Left lobe of liver (tissue), 2 donors: Measurements from ENCODE around the gene BAIAP2. TPM values are rescaled to one million over a fixed set of nuclear protein-coding genes. Genes with fewer than 3 reads are reported as not detected.

Experiments
- ATAC-seq: fragments of 200-7000 bp; cut with Tn5 transposase; one replicate; pipeline ENCODE4 v1.9.1; 2020; ENCODE audit warnings: mild to moderate bottlenecking, moderate library complexity
- DNase-seq: peaks from one replicate; pipeline ENCODE4 v3.0.0-alpha.2; 2020; ENCODE audit warnings: low spot score
- total RNA-seq: library from RNA; stranded (reverse); gene quantifications from one replicate; pipeline ENCODE4 v1.2.1, GENCODE V29; 2021
- donor health status: DM: no; HTN: no; CAD: no; lungs with moderate emphysema.
- donor health status: DM: no; HTN: yes; CAD: no.

The BAIAP2 gene
- total RNA-seq, 1 donor from 2014 or later = 101 TPM

DNA sequence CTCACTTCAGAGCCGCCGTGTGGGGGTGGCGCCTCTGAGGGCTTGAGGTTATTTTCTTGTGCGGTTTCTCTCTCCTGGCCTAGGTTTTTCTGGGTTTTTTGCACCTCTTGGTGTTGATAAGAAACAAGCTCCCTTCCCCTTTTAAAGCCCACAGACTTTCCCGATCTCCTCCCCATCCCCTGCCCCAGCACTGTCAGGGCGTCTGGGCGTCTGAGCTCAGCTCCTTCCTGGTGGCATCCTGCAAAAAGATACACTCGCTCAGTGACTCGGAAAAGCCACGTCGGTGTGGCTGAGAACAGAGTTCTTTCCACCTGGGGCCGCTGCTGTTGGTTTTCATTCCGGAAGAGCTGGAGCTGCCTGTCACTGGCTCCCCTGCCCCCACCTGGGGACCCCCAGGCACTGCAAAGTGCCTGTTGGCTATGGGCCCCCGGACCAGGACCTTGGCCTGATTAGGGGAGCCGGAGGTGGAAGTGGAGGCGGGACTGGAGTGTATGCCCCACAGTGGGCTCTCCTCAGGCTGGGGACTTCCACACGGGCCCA, 14.5 kb downstream of the BAIAP2 start:
- ATAC-seq = no peak
- DNase-seq = no peak

DNA sequence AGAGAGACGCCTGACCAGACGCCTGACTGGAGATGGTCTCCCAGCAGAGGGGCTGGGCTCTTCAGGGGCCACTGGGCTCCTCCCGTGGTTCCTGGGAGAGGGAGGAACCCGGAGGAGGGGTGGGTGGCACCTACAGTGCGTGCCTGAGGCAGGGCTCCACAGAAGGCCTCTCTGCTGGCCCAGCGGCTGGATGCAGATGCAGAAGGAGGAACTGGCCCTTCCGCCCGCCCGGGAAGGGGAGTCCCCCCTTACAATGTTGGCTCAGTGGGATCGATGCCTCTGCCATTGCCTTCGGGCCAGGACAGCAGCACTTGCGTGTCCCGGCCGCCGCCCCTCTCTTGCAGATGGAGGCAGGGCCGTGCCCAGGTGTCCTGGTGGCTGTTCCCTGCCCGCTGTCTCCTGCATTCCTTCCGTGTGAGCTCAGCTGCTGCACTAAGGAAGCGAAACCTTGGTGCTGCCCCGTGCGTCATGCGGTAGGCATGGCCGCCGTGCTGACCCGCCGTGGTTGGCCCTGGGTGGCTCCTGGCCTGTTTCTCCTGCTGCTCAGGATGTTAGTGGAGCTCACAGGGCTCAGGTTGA, 15.1 kb downstream of the BAIAP2 start:
- no peak for DNase-seq
- peak; percentile 8 for ATAC-seq

DNA sequence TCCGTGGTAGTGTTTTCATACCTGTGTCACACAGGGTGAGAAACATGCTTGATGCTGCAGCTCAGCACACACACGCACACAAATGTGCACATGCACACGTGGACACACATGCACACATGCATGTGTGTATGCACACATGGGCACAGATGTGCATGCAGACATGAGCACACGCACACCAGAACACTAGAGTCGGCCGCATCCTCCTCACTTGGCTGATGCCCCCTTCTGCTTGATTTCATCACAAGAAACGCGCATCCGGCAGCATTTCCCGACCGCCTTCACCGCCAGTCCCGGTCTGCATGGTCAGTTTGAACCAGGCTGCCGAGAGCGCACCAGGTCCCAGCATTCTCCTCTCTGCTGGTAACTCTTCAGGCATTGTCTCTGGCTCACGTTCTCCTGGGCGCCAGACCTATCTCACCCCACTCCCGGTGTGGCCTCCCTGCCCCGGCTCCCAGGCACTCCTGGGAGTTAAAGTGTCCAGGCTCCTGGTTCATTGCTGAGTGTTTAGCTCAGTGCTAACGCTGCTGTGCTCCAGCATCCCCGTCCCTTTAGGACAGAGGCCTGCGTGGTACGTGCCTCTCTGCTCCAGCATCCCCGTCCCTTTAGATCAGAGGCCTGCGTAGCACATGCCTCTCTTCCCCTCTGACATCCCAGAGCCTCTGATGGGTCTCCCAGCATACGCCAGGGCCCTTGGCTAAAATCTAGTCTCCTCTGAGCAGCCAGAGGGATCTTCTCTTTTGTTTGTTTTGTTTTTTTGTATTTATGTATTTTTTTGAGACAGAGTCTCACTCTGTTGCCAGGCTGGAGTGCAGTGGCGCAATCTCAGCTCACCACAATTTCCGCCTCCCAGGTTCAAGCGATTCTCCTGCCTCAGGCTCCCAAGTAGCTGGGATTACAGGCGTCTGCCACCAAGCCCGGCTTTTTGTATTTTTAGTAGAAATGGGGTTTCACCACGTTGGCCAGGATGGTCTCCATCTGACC, 16.0 kb downstream of the BAIAP2 start:
- no peak for DNase-seq
- peak; percentile 11 for ATAC-seq

DNA sequence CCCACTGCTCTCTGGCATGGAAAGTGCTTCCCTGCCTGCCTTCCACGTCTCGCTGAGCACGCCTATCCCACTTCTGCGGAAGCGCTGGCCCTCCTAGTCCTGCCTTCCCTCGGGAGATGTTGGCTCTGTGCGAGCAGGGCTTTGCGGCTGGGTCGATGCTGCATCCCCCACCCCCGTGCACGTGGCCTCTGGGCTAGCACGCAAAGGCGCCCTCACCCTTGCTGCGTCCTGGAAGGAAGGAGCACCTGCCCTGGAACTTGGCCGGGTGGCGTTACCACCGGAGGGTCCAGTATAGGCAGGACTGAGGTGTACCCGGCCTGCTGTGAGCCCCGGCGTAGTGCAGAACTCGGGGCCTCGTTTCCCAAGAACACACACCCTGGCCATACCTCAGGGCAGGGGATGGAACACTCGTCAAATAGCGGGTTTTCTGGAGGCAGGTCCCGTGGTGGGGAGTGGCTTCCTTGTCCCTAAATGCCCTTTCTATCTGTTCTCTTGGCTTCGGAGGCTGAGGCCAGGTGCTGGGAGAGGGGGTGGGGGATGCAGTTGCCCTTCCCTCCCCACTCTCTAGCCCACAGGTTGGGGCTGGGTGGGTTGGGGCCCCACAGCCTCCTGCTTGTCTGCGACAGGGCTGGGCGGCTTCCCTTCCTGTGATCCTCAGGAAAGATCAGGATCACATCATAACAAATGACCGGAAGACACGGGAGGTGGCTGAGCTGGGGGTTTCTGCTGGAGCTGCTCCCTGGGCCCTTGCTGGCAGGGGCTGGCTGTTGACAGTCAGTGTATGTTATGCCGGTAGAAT, 17.4 kb downstream of the BAIAP2 start:
- no peak for DNase-seq
- ATAC-seq = no peak

DNA sequence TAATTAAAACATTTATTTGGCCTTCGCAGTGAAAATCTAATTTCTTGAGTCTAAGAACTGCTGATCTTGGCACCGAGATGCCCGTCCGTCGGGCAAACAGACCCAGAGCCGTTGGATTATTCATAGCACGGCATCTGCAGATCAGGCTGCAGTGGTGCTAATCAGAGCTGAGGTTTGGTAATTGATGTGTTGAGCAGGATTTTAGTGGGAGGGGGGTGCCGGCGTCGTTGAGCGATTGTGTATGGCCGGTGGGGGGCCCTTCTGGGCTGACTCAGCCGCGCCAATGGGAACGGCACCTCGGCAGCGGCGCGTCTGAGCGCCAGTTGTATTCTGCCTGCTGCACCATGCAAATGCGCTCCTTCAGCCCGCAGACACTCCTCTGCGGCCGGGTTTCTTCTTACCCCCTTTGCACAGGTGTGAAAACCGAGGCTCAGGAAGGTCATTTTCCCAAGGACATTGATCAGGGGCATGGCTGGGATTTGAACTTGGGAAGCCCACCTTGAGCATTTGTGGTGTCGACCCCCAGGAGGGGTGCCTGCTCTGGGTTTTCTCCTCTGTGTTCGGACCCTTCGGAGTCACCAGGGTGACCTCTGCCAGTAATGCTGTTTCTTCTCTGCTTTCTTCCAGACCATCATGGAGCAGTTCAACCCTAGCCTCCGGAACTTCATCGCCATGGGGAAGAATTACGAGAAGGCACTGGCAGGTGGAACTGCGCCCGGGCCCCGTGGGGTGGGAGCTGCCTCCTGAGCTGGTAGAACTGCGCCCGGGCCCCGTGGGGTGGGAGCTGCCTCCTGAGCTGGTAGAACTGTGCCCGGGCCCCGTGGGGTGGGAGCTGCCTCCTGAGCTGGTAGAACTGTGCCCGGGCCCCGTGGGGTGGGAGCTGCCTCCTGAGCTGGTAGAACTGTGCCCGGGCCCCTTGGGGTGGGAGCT, 18.4 kb downstream of the BAIAP2 start:
- ATAC-seq (no peak), DNase-seq (no peak)

DNA sequence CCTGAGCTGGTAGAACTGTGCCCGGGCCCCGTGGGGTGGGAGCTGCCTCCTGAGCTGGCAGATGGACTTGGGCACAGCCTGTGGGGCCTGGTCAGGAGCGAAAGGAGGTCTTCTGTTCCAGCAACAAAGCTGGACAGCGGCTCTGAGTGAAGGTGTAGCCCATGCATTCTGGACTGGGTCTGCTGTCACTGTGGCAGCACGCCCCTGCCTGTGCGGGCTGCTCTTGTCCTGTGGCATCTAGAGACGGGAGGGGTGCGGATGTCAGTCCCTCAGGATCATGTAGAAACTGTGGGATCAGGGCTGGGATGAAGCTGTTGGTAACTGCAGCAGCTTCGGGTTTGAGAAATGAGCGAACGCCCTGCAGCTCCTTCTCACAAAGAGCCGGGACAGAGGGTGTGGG, 19.4 kb downstream of the BAIAP2 start:
- no peak for ATAC-seq

DNA sequence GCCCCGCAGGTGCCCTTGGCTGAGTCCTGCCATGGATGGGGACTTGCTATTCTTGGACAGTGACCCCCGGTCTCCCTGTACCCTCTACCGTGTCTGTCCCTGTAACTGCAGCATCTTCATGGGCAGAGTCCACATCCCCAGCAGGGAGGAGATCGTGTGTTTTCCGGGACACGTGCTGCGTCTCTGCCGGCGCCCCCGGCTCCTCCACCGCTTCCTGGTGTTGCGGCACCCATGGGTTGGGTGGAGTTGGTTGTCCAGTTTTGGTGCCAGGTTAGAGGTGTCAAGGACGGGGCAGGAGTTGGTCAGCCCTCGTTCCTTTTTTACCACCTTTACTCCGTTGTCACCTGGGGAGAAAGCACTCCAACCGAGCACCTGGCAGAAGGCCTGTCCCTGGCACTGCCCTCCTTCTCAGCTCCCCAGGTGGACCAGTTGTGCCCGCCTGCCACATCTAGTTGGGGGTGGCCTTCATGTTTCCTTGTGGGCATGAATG, 20.0 kb downstream of the BAIAP2 start:
- no peak for ATAC-seq
- no peak for DNase-seq

More for the DNA sequence above, 19.4 kb downstream of the BAIAP2 start:
- DNase-seq = no peak

DNA sequence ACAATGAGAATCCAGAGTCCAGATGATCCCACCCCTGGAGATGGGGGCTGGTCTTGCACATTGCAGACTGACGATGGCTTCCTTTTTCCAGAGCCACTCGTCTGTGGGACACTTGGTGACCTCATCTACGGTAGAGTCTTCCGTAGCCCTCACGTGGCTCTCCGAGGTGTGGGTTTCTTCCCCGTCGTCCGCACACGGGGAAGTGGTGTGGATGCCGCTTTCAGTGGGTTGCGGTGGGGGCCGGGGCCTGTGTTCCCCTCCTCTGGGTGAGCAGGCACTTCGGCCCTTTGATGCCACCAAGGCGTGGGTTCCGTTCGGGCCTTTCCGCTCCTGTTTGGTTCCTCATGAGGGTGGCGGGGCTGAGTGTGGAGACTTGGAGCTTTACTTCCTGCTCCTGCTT, 21.4 kb downstream of the BAIAP2 start:
- no peak for DNase-seq
- no peak for ATAC-seq

GRCh38 chr17:81057079-81057730, 22.3 kb downstream of the BAIAP2 start:
- ATAC-seq (peak; percentile 9), DNase-seq (no peak)

- DNase-seq (no peak), ATAC-seq (no peak)
Observed at GRCh38 chr17:81057777-81058176, 22.8 kb downstream of the BAIAP2 start.

DNA sequence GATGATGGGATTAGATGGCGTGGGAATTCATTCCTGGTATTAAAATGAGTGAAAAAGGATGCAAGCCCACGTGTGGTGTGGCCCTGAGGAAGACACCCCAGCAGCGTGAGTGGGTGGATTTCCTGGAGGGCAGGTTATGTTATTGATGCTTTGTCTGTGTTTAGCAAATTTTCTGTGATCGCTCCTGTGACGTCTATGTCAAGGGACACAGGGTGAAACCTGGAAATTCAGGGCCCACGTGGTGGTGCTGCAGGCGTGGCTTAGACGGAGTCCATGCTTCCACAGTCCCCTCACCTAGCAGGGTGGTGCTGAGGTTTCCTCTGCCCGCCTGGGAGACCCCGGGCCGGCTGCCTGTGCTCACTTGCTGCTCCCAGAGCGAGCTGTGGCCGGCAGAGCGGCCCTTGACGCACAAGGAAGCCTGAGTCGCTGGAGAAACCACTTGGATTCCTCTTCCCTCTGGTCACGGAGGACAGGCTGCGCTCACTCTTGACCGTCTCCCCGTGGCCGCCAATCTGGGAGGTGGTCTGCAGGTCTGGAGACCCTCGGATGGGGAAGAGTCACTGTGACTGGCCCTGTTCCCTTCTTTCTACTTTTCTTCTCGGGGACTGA, 23.4 kb downstream of the BAIAP2 start:
- DNase-seq (no peak), ATAC-seq (no peak)

DNA sequence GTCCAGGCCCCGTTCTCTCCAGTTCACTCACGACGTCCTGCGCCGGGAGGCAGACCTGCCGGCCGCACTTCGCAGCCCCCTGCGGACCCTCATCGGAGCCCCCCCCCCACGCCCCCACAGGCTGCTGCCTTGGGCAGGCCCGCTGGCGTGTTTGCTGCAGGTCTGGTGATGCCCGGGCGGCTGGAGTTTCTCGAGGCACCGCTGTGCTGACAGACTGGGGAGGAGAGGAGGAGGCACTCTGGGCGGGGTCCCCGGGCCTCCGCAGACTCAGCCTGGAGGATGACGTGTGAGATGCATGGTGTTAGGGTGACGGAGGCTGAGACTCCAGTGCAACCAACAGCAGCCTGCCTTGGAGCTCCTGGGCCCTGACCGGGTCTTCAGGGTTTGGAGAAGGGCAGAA, 24.1 kb downstream of the BAIAP2 start:
- DNase-seq = no peak
- ATAC-seq = no peak

GRCh38 chr17:81060416-81060815, 25.5 kb downstream of the BAIAP2 start:
- DNase-seq (no peak), ATAC-seq (no peak)

DNA sequence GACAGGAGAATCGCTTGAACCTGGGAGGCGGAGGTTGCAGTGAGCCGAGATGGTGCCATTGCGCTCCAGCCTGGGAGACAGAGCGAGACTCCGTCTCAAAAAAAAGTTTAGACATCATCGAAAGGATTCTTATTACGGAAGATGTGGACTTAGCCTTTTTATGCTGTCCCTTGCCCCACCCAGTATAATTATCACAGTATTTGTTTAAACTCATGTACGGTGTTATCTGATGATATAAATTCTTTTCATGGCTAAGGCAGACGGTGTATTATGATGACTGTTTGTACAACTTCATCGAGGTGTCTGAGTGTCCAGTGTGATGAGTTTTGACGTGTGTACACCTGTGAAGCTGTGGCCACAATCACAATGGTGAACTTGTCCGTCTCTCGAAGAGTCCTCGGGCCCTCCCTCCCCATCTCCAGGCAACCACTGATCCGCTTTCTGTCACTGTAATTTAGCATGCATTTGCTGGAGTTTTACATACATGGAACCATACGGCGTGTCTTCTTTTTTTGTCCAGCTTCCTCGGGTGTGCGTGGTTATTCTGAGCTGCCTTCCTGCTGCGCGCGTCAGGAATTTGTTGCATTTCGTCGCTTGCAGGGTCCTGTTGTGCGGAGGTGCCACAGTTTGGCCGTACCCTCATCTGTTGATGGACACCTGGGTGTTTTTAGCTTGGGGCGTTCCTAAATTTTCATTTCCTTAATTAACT, 26.2 kb downstream of the BAIAP2 start:
- ATAC-seq = no peak

GRCh38 chr17:81062014-81062780, 27.2 kb downstream of the BAIAP2 start:
- no peak for DNase-seq
- ATAC-seq = no peak

More for the DNA sequence above, 26.2 kb downstream of the BAIAP2 start:
- no peak for DNase-seq

- no peak for ATAC-seq
- DNase-seq = no peak
Observed at GRCh38 chr17:81063106-81064093, 28.4 kb downstream of the BAIAP2 start.
